Natural killer cell (primary cell): Measurements from ENCODE around the gene GNAT2. TPM values are rescaled to one million over a fixed set of nuclear protein-coding genes. Genes with fewer than 3 reads are reported as not detected.

ENCODE experiments used
- ATAC-seq, 3 donors: fragments of 150-1000 bp in 2 of 3; fragments of 200-7000 bp in 1 of 3; cut with Tn5 transposase; 1 replicate in 1 of 3; 2 replicates in 2 of 3; pipeline ENCODE4 v1.10.0; 2021; ENCODE audit warnings: mild to moderate bottlenecking in 2 of 3, moderate library complexity in 2 of 3
- DNase-seq, 2 donors: peaks; one replicate each; pipeline versions ENCODE4 v3.0.0 to v3.0.0-alpha.2; 2013 to 2021; ENCODE audit warnings: mixed read lengths in 1 of 2
- H3K27ac ChIP-seq: one replicate; pipeline ENCODE4 v1.5.1; 2013; ENCODE audit warnings: mild to moderate bottlenecking, low read length
- H3K27me3 ChIP-seq: one replicate; pipeline ENCODE4 v1.6.1; 2013; ENCODE audit warnings: low read length; ENCODE audit not compliant: control insufficient read depth, insufficient read depth
- H3K36me3 ChIP-seq: one replicate; pipeline ENCODE4 v1.6.1; 2013; ENCODE audit warnings: low read length; ENCODE audit not compliant: control insufficient read depth, insufficient read depth
- H3K4me1 ChIP-seq: one replicate; pipeline ENCODE4 v1.6.1; 2013; ENCODE audit warnings: low read length; ENCODE audit not compliant: control insufficient read depth, insufficient read depth
- H3K4me3 ChIP-seq: one replicate; pipeline ENCODE4 v1.5.1; 2013; ENCODE audit warnings: low read length
- H3K9me3 ChIP-seq: one replicate; pipeline ENCODE4 v1.6.1; 2013; ENCODE audit warnings: low read length; ENCODE audit not compliant: control insufficient read depth, insufficient read depth
- H3K27ac Mint-ChIP-seq, 2 donors: one replicate each; pipeline ENCODE4 v1.8.0; 2022; ENCODE audit warnings: mild to moderate bottlenecking in 2 of 2, mixed read lengths in 2 of 2, moderate library complexity in 1 of 2
- H3K27me3 Mint-ChIP-seq, 2 donors: one replicate each; pipeline ENCODE4 v1.8.0; 2022; ENCODE audit warnings: low read depth in 2 of 2, mixed read lengths in 2 of 2
- H3K36me3 Mint-ChIP-seq: one replicate; pipeline ENCODE4 v1.8.0; 2022; ENCODE audit warnings: mixed read lengths
- H3K4me1 Mint-ChIP-seq, 2 donors: one replicate each; pipeline ENCODE4 v1.8.0; 2022; ENCODE audit warnings: mixed read lengths in 2 of 2
- H3K4me3 Mint-ChIP-seq: one replicate; pipeline ENCODE4 v1.8.0; 2022; ENCODE audit warnings: mild to moderate bottlenecking, moderate library complexity, mixed read lengths
- H3K9me3 Mint-ChIP-seq, 2 donors: one replicate each; pipeline ENCODE4 v1.8.0; 2022; ENCODE audit warnings: mixed read lengths in 2 of 2
- CTCF ChIP-seq: fragments of 200-600 bp; IDR thresholded peaks from one replicate; pipeline ENCODE4 v1.8.0; 2022; ENCODE audit warnings: antibody characterized with exemption
- WGBS: methylation state at CpG from one replicate; pipeline ENCODE4 v1.1.7; 2013; ENCODE audit warnings: missing lambda C conversion rate; ENCODE audit not compliant: insufficient coverage; 5-methylcytosine and 5-hydroxymethylcytosine counted together
- intact Hi-C: fragments of 100-400 bp; cut with micrococcal nuclease; formaldehyde crosslinking; loops from one replicate; pipeline ENCODE4 v1.14.2; 2022
- total RNA-seq, 4 donors: library from RNA; stranded (reverse); fragments of 120-200 nt in 1 of 4; gene quantifications; one replicate each; pipeline versions ENCODE4 v1.2.3 to v1.2.4, GENCODE V29; 2013 to 2022

The GNAT2 gene
- total RNA-seq, 3 donors from 2014 or later (not counting 1 experiment from before 2014, with no cell fraction given), result not detected

- Histone ChIP-seq H3K4me3 (no peak overlapping the region), H3K36me3 (no peaks in the 10 kb centered on the region), H3K4me1 (peaks cover 6% of the 10 kb centered on the region), H3K27me3 (no peaks in the 10 kb centered on the region), H3K9me3 (no peaks in the 10 kb centered on the region), H3K27ac (no peak overlapping the region)
- H3K4me1 Mint-ChIP-seq, result peaks cover 3 to 5% of the 10 kb centered on the region in 2 donors
- 80% methylated on average over 6 of the region's 7 CpGs for WGBS
- H3K9me3 Mint-ChIP-seq, result no peaks in the 10 kb centered on the region
- ATAC-seq (no peak), DNase-seq (no peak)
- TF ChIP-seq CTCF, result no peak
- no peaks in the 10 kb centered on the region for H3K36me3 Mint-ChIP-seq
- no peak overlapping the region for H3K27ac Mint-ChIP-seq
- H3K4me3 Mint-ChIP-seq, result no peak overlapping the region
- peaks cover 0 to 2% of the 10 kb centered on the region in 2 donors for H3K27me3 Mint-ChIP-seq
- intact Hi-C loops, result no loop called here
Measured at GRCh38 chr1:109613361-109614147, 5.9 kb downstream of the GNAT2 start.

DNA sequence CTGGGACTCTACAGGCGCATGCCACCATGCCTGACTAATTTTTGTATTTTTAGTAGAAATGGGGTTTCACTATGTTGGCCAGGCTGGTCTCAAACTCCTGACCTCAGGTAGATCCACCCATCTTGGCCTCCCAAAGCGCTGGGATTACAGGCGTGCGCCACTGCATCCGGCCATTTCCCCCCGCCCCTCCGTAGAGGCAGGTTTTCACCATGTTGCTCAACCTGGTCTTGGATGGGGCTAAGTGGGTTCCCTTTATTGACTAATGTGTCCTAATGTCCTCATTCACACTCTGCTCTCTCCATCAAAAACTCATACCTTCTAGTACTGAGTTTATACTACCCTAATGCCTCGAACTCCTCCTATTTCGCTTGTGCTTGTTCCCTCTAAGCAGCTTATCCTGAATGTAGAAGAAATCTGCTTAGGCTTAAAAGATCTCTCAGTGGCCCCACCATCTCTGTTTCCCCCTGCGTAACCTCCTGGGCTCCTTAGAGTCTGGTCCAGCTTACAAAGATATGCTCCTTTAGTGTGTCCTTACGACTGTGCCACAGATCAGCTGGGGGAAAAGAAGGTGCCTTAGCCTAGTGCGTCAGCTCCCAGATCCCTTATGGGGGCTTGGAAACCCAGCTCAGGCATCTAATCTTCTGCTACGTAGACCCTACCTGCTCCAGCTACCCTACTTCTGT lies 8.0 kb downstream of the GNAT2 start:
- ATAC-seq, result no peak
- H3K4me1 ChIP-seq, result no peaks in the 10 kb centered on the region
- no peaks in the 10 kb centered on the region for H3K36me3 Mint-ChIP-seq

DNA sequence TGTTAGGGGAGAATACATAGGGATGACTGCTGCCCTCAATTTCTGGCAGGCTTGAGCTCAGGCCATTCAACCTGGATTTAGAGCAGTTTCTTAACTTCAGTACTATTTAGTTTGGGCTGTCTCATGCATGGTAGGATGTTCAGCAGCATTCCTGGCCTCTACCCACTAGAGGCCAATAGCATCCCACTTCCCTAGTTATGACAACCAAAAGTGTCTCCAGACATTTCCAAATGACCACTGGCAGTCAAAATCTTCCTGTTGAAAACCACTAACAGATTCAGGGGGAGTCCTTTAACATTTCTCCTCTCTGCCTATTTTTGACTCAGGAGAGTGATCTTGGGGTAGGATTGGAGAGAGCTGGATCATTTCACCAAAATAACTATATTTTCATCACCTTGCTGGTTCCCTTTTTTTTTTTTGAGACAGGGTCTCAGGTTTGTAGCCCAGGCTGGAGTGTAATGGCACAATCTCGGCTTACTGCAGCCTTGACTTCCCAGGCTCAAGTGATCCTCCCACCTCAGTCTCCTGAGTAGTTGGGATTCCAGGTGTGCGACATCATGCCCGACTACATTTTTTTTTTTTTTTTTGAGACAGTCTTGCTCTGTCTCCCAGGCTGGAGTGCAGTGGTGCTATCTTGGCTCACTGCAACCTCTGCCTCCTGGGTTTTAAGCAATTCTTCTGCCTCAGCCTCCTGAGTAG lies 8.7 kb downstream of the GNAT2 start:
- intact Hi-C loops, result no loop called here
- Histone ChIP-seq H3K27me3 (no peaks in the 10 kb centered on the region), H3K9me3 (no peaks in the 10 kb centered on the region), H3K27ac (no peak overlapping the region), H3K4me3 (no peak overlapping the region), H3K36me3 (no peaks in the 10 kb centered on the region), H3K4me1 (no peaks in the 10 kb centered on the region)
- ATAC-seq (no peak), DNase-seq (no peak)
- Mint-ChIP-seq H3K4me3 (no peak overlapping the region), H3K36me3 (no peaks in the 10 kb centered on the region), H3K27me3 (no peaks in the 10 kb centered on the region), H3K27ac (no peak overlapping the region), H3K9me3 (no peaks in the 10 kb centered on the region), H3K4me1 (no peaks in the 10 kb centered on the region)
- WGBS, result 95% methylated on average over 3 of the region's 3 CpGs
- TF ChIP-seq CTCF, result no peak

More for the DNA sequence above, 8.0 kb downstream of the GNAT2 start:
- Mint-ChIP-seq H3K27me3 (peaks cover 0 to under 1% of the 10 kb centered on the region in 2 donors), H3K4me1 (peaks cover 0 to 5% of the 10 kb centered on the region in 2 donors), H3K27ac (no peak overlapping the region), H3K4me3 (no peak overlapping the region), H3K9me3 (no peaks in the 10 kb centered on the region)
- Histone ChIP-seq H3K27ac (no peak overlapping the region), H3K4me3 (no peak overlapping the region), H3K36me3 (no peaks in the 10 kb centered on the region), H3K27me3 (no peaks in the 10 kb centered on the region), H3K9me3 (no peaks in the 10 kb centered on the region)
- no peak for DNase-seq
- intact Hi-C loops, result no loop called here
- 98% methylated on average over 13 of the region's 13 CpGs for WGBS
- no peak for TF ChIP-seq CTCF
